Fibroblast of skin of scalp (primary cell): ENCODE results near the gene ACSS1. TPM values are rescaled to one million over a fixed set of nuclear protein-coding genes. Genes with fewer than 3 reads are reported as not detected.

Experiments
- DNase-seq: peaks from one replicate; pipeline ENCODE4 v3.0.0-alpha.2; 2013
- polyA plus RNA-seq, 2 experiments: library from polyadenylated mRNA; unstranded; fragments of 120-200 nt; gene quantifications; one replicate each; pipeline ENCODE4 v1.2.1, GENCODE V29; 2013; ENCODE audit not compliant: insufficient read length in 2 of 2

ACSS1 gene
- 6.3 TPM for polyA plus RNA-seq (2013, experiment 1 of 2; ENCODE audit: insufficient read length)
- 6.3 TPM for polyA plus RNA-seq (2013, experiment 2 of 2; ENCODE audit: insufficient read length)

GRCh38 chr20:25058051-25058846 lies at the start of gene ACSS1:
TSS of gene ACSS1 (minus strand) at chr20:25058139. CDS start at chr20:25058102, 37 bp downstream.
- DNase-seq: peak; percentile 50

- DNase-seq: no peak
Measured at GRCh38 chr20:25103526-25103925, 45.6 kb upstream of the ACSS1 start.

GRCh38 chr20:25100914-25101313 lies 43.0 kb upstream of the ACSS1 start:
- no peak for DNase-seq

- DNase-seq: no peak
Measured at GRCh38 chr20:25099601-25100140, 41.7 kb upstream of the ACSS1 start.

- DNase-seq: no peak
Measured at GRCh38 chr20:25097498-25097897, 39.6 kb upstream of the ACSS1 start.

GRCh38 chr20:25090492-25091429 lies 32.8 kb upstream of the ACSS1 start:
- no peak for DNase-seq

GRCh38 chr20:25089662-25090061 lies 31.7 kb upstream of the ACSS1 start:
- no peak for DNase-seq

- no peak for DNase-seq
Measured at GRCh38 chr20:25089096-25089495, 31.2 kb upstream of the ACSS1 start.

GRCh38 chr20:25088267-25088666 lies 30.3 kb upstream of the ACSS1 start:
- DNase-seq: no peak

GRCh38 chr20:25087186-25087929 lies 29.4 kb upstream of the ACSS1 start:
- no peak for DNase-seq

- no peak for DNase-seq
Measured at GRCh38 chr20:25085756-25086495, 28.0 kb upstream of the ACSS1 start.

- DNase-seq: no peak
Measured at GRCh38 chr20:25084626-25085187, 26.8 kb upstream of the ACSS1 start.

- DNase-seq: no peak
Measured at GRCh38 chr20:25083773-25084625, 26.1 kb upstream of the ACSS1 start.

- no peak for DNase-seq
Measured at GRCh38 chr20:25083141-25083772, 25.3 kb upstream of the ACSS1 start.

- no peak for DNase-seq
Measured at GRCh38 chr20:25082498-25082873, 24.5 kb upstream of the ACSS1 start.

- DNase-seq: no peak
Measured at GRCh38 chr20:25081730-25082497, 24.0 kb upstream of the ACSS1 start, which contains the start of gene VSX1. TSS of gene VSX1 (minus strand) at chr20:25082141. CDS start at chr20:25082096, 45 bp downstream.

- peak; percentile 22 for DNase-seq
Measured at GRCh38 chr20:25081065-25081729, 23.3 kb upstream of the ACSS1 start.

GRCh38 chr20:25079171-25079570 lies 21.2 kb upstream of the ACSS1 start:
- DNase-seq: no peak
